ENCODE data around the gene RPS14. TPM values are rescaled to one million over a fixed set of nuclear protein-coding genes. Genes with fewer than 3 reads are reported as not detected.

Gene RPS14
- total and polyA plus RNA-seq, 10 of the 15 experiments (the other 5 are each of a cell fraction or from before 2014, with no cell fraction given): 2,295 to 4,047 (median 2,787) TPM

DNA sequence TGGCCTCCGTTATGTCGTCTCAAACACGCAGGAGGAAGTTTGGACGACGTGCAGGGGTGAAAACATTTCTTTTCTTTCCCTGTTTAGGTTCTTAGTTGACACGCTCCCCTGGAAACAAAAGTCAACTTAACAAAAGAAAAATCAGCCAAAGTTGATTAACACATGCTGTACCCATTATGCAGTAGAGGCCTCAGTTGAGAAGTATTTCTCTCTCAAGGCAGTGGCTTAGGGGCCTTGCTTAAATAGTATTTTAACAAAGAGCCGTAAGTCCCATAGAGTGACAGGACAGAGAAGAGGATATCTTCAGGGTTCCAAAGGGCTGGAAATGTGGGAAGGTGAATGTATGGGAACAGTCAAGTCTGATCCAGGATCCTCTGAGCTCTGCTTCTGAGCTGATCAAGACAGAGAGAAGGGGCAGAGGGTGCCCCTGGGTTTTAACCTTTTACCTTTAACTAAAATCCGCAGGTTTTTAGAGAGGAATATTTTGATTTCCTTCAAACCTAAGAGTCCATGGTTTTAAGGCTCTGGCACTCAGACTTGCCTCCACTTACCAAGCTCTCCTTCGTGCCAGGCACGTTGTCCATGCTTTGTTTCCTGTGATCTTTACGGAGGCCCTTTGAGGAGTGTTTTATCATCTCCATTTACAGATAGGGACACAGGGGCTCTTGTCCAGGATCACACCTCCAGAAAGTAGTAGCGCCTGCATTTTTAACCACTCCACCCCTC, 36.2 kb downstream of the RPS14 start:
- BruUV-seq (replicated peaks): TSS peak; percentile 95
- H2AFZ ChIP-seq (ENCODE audit: control insufficient read depth, low read depth, low read length): peak overlapping the region; percentile 43
- TF ChIP-seq, protein P1, sequence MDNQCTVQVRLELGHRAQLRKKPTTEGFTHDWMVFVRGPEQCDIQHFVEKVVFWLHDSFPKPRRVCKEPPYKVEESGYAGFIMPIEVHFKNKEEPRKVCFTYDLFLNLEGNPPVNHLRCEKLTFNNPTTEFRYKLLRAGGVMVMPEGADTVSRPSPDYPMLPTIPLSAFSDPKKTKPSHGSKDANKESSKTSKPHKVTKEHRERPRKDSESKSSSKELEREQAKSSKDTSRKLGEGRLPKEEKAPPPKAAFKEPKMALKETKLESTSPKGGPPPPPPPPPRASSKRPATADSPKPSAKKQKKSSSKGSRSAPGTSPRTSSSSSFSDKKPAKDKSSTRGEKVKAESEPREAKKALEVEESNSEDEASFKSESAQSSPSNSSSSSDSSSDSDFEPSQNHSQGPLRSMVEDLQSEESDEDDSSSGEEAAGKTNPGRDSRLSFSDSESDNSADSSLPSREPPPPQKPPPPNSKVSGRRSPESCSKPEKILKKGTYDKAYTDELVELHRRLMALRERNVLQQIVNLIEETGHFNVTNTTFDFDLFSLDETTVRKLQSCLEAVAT (IDR thresholded peaks at IDR 0.05): peak; percentile 91
- TF ChIP-seq ETV6 (conservative IDR thresholded peaks at IDR 0.05 in 1 of 2, IDR thresholded peaks at IDR 0.05 in 1 of 2; ENCODE audit: borderline replicate concordance in 1 of 2, low read depth in 1 of 2) (no peak), PAX8 (IDR thresholded peaks at IDR 0.05) (peak; percentile 50; the same call in 1 of the 2 replicates), BACH1 (IDR thresholded peaks at IDR 0.05; ENCODE audit: borderline replicate concordance) (peak; percentile 29; the same call in 1 of the 2 replicates), ZNF384 (IDR thresholded peaks at IDR 0.05; ENCODE audit: borderline replicate concordance, low read depth, low read length) (no peak), POLR2AphosphoS5 (IDR thresholded peaks at IDR 0.05; ENCODE audit: low read length) (peak; percentile 65)
- TF ChIP-seq, protein P2, sequence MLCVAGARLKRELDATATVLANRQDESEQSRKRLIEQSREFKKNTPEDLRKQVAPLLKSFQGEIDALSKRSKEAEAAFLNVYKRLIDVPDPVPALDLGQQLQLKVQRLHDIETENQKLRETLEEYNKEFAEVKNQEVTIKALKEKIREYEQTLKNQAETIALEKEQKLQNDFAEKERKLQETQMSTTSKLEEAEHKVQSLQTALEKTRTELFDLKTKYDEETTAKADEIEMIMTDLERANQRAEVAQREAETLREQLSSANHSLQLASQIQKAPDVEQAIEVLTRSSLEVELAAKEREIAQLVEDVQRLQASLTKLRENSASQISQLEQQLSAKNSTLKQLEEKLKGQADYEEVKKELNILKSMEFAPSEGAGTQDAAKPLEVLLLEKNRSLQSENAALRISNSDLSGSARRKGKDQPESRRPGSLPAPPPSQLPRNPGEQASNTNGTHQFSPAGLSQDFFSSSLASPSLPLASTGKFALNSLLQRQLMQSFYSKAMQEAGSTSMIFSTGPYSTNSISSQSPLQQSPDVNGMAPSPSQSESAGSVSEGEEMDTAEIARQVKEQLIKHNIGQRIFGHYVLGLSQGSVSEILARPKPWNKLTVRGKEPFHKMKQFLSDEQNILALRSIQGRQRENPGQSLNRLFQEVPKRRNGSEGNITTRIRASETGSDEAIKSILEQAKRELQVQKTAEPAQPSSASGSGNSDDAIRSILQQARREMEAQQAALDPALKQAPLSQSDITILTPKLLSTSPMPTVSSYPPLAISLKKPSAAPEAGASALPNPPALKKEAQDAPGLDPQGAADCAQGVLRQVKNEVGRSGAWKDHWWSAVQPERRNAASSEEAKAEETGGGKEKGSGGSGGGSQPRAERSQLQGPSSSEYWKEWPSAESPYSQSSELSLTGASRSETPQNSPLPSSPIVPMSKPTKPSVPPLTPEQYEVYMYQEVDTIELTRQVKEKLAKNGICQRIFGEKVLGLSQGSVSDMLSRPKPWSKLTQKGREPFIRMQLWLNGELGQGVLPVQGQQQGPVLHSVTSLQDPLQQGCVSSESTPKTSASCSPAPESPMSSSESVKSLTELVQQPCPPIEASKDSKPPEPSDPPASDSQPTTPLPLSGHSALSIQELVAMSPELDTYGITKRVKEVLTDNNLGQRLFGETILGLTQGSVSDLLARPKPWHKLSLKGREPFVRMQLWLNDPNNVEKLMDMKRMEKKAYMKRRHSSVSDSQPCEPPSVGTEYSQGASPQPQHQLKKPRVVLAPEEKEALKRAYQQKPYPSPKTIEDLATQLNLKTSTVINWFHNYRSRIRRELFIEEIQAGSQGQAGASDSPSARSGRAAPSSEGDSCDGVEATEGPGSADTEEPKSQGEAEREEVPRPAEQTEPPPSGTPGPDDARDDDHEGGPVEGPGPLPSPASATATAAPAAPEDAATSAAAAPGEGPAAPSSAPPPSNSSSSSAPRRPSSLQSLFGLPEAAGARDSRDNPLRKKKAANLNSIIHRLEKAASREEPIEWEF (IDR thresholded peaks at IDR 0.05; ENCODE audit: insufficient replicate concordance, low read depth, low read length): no peak
- TF ChIP-seq, protein P3, sequence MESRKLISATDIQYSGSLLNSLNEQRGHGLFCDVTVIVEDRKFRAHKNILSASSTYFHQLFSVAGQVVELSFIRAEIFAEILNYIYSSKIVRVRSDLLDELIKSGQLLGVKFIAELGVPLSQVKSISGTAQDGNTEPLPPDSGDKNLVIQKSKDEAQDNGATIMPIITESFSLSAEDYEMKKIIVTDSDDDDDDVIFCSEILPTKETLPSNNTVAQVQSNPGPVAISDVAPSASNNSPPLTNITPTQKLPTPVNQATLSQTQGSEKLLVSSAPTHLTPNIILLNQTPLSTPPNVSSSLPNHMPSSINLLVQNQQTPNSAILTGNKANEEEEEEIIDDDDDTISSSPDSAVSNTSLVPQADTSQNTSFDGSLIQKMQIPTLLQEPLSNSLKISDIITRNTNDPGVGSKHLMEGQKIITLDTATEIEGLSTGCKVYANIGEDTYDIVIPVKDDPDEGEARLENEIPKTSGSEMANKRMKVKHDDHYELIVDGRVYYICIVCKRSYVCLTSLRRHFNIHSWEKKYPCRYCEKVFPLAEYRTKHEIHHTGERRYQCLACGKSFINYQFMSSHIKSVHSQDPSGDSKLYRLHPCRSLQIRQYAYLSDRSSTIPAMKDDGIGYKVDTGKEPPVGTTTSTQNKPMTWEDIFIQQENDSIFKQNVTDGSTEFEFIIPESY (IDR thresholded peaks at IDR 0.05): no peak
- TF ChIP-seq, protein P4, sequence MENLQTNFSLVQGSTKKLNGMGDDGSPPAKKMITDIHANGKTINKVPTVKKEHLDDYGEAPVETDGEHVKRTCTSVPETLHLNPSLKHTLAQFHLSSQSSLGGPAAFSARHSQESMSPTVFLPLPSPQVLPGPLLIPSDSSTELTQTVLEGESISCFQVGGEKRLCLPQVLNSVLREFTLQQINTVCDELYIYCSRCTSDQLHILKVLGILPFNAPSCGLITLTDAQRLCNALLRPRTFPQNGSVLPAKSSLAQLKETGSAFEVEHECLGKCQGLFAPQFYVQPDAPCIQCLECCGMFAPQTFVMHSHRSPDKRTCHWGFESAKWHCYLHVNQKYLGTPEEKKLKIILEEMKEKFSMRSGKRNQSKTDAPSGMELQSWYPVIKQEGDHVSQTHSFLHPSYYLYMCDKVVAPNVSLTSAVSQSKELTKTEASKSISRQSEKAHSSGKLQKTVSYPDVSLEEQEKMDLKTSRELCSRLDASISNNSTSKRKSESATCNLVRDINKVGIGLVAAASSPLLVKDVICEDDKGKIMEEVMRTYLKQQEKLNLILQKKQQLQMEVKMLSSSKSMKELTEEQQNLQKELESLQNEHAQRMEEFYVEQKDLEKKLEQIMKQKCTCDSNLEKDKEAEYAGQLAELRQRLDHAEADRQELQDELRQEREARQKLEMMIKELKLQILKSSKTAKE (IDR thresholded peaks at IDR 0.05; ENCODE audit: low read depth, poor library complexity, severe bottlenecking): peak; percentile 34

More for the DNA sequence above, 36.2 kb downstream of the RPS14 start:
- H3K4me2 ChIP-seq (ENCODE audit: control insufficient read depth, insufficient read depth): peak overlapping the region; percentile 75
- H3K79me2 ChIP-seq (ENCODE audit: control insufficient read depth, insufficient read depth, low read length): peaks cover 61% of the 10 kb centered on the region
- intact Hi-C loops (cut with micrococcal nuclease; ENCODE audit: unreplicated experiment) (loop anchor here (2.0 to 10.0 kb wide), 3 partner anchors 35 to 1609 kb away; partner anchors contain the start of genes ANXA6 and RPS14), in situ Hi-C loops (cut with MboI) (no loop called here)
- no peak; the same call in 2 of the 3 replicates for ATAC-seq
- peaks cover 36% of the 10 kb centered on the region for H3K4me1 ChIP-seq (ENCODE audit: control insufficient read depth, insufficient read depth, low read length)
- peaks cover 2 to 10% of the 10 kb centered on the region in 2 experiments; a peak in 3 of 4 replicates for H3K36me3 ChIP-seq (ENCODE audit: control insufficient read depth in 2 of 2, insufficient read depth in 2 of 2, low read length in 1 of 2)
- FAIRE-seq: no peak
- DNase-seq (ENCODE audit: low read depth, low spot score): no peak
- H4K20me1 ChIP-seq (ENCODE audit: control insufficient read depth, insufficient read depth): peaks cover 16% of the 10 kb centered on the region
- peak overlapping the region; percentile 12; the same call in 1 of the 2 replicates for H3K4me3 ChIP-seq
- ChIA-PET POLR2A (interaction anchor here (1.0 to 5.0 kb wide), 17 partner anchors 9 to 801 kb away, joined by 3 to 44 read pairs (median 4); partner anchors contain the start of genes RBM22 and TCOF1), RAD21 (ENCODE audit: unreplicated experiment) (interaction anchor here (0.7 to 5.3 kb wide), 8 partner anchors 8 to 37 kb away, joined by 3 to 49 read pairs (median 6); no protein-coding TSS in a partner anchor), SMC1A (ENCODE audit: uncharacterized antibody, unreplicated experiment) (interaction anchor here (0.6 to 3.5 kb wide), 10 partner anchors 10 to 297 kb away, joined by 3 to 23 read pairs (median 3); no protein-coding TSS in a partner anchor), CTCF (interaction anchor here (0.8 to 2.1 kb wide), 6 partner anchors 9 to 77 kb away, joined by 3 to 10 read pairs (median 4); no protein-coding TSS in a partner anchor)
- 3% methylated on average over 12 of the region's 12 CpGs for WGBS (ENCODE audit: insufficient coverage, insufficient replicate concordance, low lambda C conversion rate, missing lambda C conversion rate)
- H3K27ac ChIP-seq (ENCODE audit: control insufficient read depth, insufficient read depth): peak overlapping the region; percentile 100
- no peaks in the 10 kb centered on the region for H3K27me3 ChIP-seq (replicated peaks in 1 of 2; ENCODE audit: control insufficient read depth in 2 of 2, insufficient read depth in 2 of 2, low read length in 1 of 2)
- H3K9ac ChIP-seq (ENCODE audit: control insufficient read depth, insufficient read depth, low read length): peak overlapping the region; percentile 91
- H3K9me3 ChIP-seq (replicated peaks; ENCODE audit: control insufficient read depth, insufficient read depth, low read length): no peaks in the 10 kb centered on the region

Measured in GM12878 (cell line).